Urinary bladder (tissue), 4 donors: ENCODE results near the gene SNAPIN. TPM values are rescaled to one million over a fixed set of nuclear protein-coding genes. Genes with fewer than 3 reads are reported as not detected.
"Not testable (repeated sequence)": the region's sequence is repeated elsewhere in the genome, so short reads cannot be mapped to it uniquely, and the experiment has no call there.

Experiments
- DNase-seq: peaks from one replicate; pipeline ENCODE4 v3.0.0-alpha.2; 2015; ENCODE audit errors: extremely low spot score
- H3K27ac ChIP-seq: one replicate; pipeline ENCODE4 v1.5.1; 2013; ENCODE audit warnings: low read depth, mild to moderate bottlenecking, moderate library complexity
- H3K36me3 ChIP-seq: one replicate; pipeline ENCODE4 v1.6.1; 2013; ENCODE audit warnings: mild to moderate bottlenecking, moderate library complexity; ENCODE audit not compliant: insufficient read depth
- H3K4me1 ChIP-seq: one replicate; pipeline ENCODE4 v1.6.1; 2013; ENCODE audit warnings: mild to moderate bottlenecking, moderate library complexity; ENCODE audit not compliant: insufficient read depth
- H3K4me3 ChIP-seq: one replicate; pipeline ENCODE4 v1.5.1; 2013; ENCODE audit warnings: low read depth, low read length
- WGBS: extraction: QIAGEN DNeasy Blood & Tissue Kit; methylation state at CpG from one replicate; pipeline ENCODE4 v1.1.7; 2013; 5-methylcytosine and 5-hydroxymethylcytosine counted together
- polyA plus RNA-seq: library from polyadenylated mRNA; stranded (reverse); fragments of 200-250 nt; gene quantifications from one replicate; pipeline ENCODE4 v1.2.3, GENCODE V29; 2013
- total RNA-seq: library from RNA; depleted of rRNA; stranded (reverse); fragments of >200 nt; gene quantifications from one replicate; pipeline ENCODE4 v1.2.3, GENCODE V29; 2014
- donor health status: healthy with polysubstance abuse.
- donor health status: healthy.

The SNAPIN gene
- total and polyA plus RNA-seq, 2 donors: 36.9 to 55.9 TPM

DNA sequence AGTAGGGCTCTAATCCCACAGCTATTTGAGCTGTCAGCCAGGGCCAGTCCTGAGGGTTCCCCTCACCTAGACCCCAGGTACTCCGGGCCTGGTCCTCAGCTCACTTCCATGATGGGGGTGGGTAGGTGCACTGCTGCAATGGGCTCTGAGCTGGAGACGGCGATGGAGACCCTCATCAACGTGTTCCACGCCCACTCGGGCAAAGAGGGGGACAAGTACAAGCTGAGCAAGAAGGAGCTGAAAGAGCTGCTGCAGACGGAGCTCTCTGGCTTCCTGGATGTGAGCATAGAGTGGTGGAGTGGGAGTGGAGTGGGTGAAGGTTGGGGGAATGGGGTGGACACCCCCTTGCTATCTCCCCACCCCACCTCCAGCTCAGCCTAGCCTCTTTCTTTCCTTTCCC lies 28.1 kb upstream of the SNAPIN start:
- H3K4me1 ChIP-seq: peaks cover 2% of the 10 kb centered on the region
- H3K27ac ChIP-seq: no peak overlapping the region
- no peak for DNase-seq
- WGBS: 79% methylated on average over 7 of the region's 7 CpGs
- H3K36me3 ChIP-seq: no peaks in the 10 kb centered on the region
- no peak overlapping the region for H3K4me3 ChIP-seq

DNA sequence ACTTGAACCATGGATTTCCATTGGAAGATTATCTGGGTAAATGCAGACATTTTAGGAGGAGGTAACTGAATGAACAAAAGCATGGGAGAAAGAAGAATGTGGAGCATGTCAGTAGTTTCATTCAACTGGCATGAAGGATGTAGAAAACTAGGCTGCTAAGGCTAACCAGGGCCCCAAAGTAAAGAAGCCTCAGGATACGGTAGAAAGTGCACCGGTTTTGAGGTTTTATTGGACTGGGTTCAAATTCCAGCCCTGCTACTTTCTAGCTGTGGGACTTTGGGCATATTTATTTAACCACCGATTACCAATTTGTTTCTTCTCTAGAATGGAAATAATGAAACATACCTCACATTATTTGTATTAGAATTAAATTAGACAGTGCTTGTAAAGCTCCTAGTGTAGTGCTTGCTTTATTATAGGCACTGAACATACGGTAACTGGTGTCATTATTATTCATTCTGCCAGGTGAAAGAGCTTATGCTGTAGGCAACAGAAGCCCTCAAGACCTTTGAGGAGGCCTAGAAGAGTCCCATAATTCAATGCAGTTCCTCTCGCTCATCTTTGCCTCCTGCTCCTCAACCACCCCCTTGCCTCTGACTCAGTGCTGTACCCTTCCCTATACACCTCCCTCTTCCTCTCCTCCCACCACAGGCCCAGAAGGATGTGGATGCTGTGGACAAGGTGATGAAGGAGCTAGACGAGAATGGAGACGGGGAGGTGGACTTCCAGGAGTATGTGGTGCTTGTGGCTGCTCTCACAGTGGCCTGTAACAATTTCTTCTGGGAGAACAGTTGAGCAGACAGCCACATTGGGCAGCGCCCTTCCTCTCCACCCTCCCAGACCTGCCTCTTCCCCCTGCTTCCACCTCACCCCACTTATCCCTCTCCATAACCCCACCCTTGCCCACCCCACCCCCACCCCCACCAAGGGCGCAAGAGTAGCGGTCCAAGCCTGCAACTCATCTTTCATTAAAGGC lies 27.2 kb upstream of the SNAPIN start:
- H3K27ac ChIP-seq: no peak overlapping the region
- H3K4me3 ChIP-seq: no peak overlapping the region
- no peaks in the 10 kb centered on the region for H3K4me1 ChIP-seq
- H3K36me3 ChIP-seq: no peaks in the 10 kb centered on the region
- 76% methylated on average over 10 of the region's 10 CpGs for whole genome bisulfite sequencing
- no peak for DNase-seq

DNA sequence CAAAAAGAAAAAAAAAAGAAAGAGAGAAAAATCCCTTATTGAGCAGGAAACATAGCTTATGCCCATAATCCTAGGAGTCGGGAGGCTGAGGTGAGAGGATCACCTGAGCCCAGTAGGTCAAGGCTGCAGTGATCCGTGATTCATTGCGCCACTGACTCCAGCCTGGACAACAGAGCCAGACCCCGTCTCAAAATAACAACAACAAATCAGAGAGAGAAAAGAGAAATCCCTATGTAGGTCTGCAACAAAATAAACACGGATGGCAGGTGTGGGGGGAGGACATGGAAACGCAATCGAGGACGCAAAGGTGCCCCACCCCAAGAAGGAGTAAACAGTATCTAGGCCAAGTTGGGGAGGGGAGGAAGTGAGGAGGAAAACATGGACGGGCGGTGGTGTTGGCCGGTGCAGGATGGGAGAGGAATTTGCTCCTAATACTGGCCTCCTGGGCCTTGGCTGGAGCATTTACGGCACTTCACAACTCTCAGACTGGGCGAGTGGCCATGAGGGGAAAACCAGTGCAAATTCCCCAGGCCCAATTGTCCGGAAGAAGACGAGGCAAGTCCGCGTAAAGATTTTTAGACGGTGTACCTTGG lies 25.2 kb upstream of the SNAPIN start:
- H3K4me1 ChIP-seq: no peaks in the 10 kb centered on the region
- WGBS: 38% methylated on average over 18 of the region's 18 CpGs
- no peak for DNase-seq
- H3K4me3 ChIP-seq: peak overlapping the region; percentile 7
- peak overlapping the region; percentile 89 for H3K27ac ChIP-seq
- no peaks in the 10 kb centered on the region for H3K36me3 ChIP-seq

DNA sequence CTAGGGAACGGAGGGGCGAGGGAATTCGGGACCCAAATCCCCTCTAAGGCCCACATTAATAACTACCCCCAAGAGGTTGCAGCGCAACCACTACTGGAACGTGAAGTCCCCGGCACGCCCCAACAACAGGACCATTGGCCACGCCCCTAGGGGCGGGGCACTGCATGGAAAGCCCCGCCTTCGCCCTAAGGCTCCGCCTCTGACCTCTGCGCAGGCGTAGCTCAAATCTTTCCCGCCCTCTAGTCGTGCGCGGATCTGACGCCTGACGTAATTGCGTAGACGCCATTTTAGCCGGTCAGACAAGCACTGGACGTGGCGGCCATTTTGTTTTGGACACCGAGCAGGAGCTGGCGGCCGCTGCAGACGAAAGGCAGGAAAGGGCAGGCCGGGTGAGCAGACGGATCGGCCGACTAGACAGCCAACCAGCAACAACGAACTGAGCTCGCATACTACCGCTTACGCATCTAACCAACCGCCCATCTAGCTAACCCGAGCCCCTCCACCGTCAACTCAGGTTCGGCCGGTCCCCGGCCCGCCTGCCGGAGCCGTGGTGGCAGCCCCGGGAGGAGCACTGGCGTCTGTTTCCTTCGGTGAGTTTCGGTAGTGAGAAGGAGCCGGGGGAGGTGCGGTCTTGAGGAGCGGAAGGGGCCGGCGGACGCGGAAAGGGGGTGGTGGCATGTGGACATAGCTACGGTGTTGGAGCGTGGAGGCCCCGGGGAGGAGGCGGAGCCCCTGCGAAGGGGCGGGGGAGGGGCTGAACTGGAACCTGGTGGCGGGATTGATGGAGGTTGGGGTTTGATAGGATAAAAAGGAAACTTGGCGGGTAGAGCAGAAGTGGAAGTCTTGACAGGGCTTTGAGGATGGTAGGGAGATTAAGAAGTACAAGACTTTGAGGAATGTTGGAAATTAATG lies 24.5 kb upstream of the SNAPIN start, which contains the start of gene CHTOP:
CHTOP (plus strand) TSS at position 313 of the 912 bp plus-strand sequence. CDS start 2,523 bp downstream, outside the sequence.
- Histone ChIP-seq H3K27ac (peak within 1 kb of the TSS; percentile 99), H3K4me1 (no peaks in the 10 kb centered on the region), H3K4me3 (peak within 1 kb of the TSS; percentile 71), H3K36me3 (no peaks in the 10 kb centered on the region)
- 2% methylated on average over 65 of the region's 65 CpGs for WGBS
- peak; percentile 96 for DNase-seq

DNA sequence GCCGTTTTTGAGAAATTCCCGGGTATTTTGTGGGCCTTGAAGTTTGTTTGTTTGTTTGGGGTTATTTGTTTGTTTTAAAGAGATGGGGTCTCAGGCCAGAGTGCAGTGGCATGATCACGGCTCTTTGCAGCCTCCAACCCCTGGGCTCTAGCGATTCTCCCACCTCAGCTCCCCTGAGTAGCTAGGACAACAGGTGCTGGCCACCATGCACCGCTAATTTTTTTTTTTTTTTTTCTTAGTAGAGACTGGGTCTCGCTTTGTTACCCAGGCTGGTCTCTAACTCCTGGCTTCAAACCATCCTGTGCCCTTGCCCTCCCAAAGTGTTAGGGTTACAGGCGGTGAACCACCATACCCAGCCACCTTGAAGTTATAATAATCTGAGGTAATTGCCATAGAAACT lies 22.6 kb upstream of the SNAPIN start:
- DNase-seq: no peak
- WGBS: 86% methylated on average over 7 of the region's 7 CpGs
- no peak overlapping the region for H3K4me3 ChIP-seq
- H3K27ac ChIP-seq: no peak overlapping the region
- peaks cover 6% of the 10 kb centered on the region for H3K36me3 ChIP-seq
- no peaks in the 10 kb centered on the region for H3K4me1 ChIP-seq

DNA sequence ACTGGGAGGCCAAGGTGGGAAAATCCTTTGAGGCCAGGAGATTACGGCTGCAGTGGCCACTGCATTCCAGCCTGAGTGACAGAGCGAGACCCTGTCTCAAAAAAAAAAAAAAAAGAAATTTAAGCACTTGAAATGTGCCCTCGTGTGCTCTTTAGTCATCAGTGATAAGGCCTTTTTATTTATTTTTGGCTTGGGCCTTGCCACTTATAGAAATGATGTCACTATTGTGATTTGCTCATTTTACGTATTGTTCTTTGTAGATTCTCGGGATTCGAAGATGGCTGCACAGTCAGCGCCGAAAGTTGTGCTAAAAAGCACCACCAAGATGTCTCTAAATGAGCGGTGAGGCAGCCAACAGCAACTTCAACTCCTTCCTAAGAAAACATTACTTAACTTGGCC lies 22.2 kb upstream of the SNAPIN start:
- WGBS: 92% methylated on average over 9 of the region's 9 CpGs
- Histone ChIP-seq H3K4me3 (no peak overlapping the region), H3K36me3 (peaks cover 6% of the 10 kb centered on the region), H3K4me1 (no peaks in the 10 kb centered on the region), H3K27ac (no peak overlapping the region)
- no peak for DNase-seq

DNA sequence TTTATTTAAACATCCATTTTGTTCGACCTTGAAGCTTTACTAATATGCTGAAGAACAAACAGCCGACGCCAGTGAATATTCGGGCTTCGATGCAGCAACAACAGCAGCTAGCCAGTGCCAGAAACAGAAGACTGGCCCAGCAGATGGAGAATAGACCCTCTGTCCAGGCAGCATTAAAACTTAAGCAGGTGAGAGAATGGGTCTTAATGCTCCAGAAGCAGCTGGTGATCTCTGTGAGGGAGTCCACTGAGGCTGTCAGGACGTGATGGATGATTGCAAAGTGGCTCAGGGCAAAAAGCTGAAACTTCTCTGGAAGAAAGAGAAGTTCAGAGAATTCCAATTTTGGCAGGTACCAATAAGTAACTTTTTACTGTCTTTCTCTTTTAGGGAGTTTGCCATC lies 20.2 kb upstream of the SNAPIN start:
- H3K36me3 ChIP-seq: peaks cover 6% of the 10 kb centered on the region
- no peaks in the 10 kb centered on the region for H3K4me1 ChIP-seq
- H3K4me3 ChIP-seq: no peak overlapping the region
- DNase-seq: no peak
- 70% methylated on average over 6 of the region's 6 CpGs for WGBS
- H3K27ac ChIP-seq: no peak overlapping the region

DNA sequence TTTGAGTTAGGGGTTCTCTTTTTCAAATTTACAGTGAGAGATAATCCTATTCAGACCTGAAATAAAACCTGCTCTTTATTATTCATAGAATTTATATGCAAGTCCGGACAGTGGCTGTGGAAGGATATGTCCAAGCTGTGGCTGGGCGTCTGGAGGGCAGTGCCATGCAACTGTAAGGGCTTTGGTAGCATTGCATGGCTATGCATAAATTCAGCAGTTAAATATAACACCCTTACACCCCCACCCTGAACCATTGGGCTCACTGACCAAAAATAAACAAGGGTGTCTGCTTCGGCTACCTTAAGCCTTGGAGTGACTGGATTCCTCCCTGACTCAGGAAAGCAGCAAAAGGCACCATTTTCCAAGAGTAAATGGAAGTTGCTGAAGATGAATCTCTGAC lies 19.2 kb upstream of the SNAPIN start:
- DNase-seq: no peak
- peaks cover 6% of the 10 kb centered on the region for H3K36me3 ChIP-seq
- 69% methylated on average over 3 of the region's 3 CpGs for WGBS
- H3K4me3 ChIP-seq: no peak overlapping the region
- no peak overlapping the region for H3K27ac ChIP-seq
- no peaks in the 10 kb centered on the region for H3K4me1 ChIP-seq

DNA sequence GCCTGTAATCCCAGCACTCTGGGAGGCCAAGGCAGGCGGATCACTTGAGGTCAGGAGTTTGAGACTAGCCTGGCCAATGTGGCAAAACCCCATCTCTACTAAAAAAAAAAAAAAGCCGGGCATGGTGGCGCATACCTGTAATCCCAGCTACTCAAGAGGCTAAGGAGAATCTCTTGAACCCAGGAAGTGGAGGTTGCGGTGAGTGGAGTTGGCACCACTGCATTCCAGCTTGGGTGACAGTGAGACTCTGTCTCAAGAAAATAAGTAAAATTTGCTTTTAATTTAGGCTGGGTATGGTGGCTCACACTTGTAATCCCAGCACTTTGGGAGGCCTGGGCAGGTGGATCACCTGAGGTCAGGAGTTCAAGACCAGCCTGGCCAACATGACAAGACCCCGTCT lies 18.3 kb upstream of the SNAPIN start:
- H3K27ac ChIP-seq, H3K4me3 ChIP-seq, H3K4me1 ChIP-seq, DNase-seq: not testable (repeated sequence)
- WGBS: 93% methylated on average over 5 of the region's 5 CpGs
- H3K36me3 ChIP-seq: peaks cover 11% of the 10 kb centered on the region

DNA sequence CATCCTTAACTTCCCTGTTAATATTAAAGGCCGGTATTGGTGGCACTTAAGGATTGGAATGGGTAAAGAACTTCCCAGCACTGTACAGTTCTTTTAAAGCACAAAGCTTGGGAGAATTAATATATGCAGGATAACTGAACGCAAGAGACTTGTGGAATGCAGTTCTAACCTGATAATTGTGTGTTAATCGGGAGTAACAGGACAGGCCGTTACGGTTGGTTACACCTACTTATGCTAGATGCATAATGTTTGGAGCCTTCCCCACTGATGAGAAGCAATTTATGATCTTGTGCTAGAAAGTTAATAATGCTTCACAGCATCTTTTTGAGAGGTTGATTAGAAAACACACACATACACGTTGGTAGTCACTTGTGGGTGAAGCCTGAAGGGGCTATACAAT lies 17.6 kb upstream of the SNAPIN start:
- WGBS: 74% methylated on average over 6 of the region's 6 CpGs
- H3K36me3 ChIP-seq: peaks cover 11% of the 10 kb centered on the region
- no peak for DNase-seq
- no peak overlapping the region for H3K27ac ChIP-seq
- no peaks in the 10 kb centered on the region for H3K4me1 ChIP-seq
- H3K4me3 ChIP-seq: no peak overlapping the region

DNA sequence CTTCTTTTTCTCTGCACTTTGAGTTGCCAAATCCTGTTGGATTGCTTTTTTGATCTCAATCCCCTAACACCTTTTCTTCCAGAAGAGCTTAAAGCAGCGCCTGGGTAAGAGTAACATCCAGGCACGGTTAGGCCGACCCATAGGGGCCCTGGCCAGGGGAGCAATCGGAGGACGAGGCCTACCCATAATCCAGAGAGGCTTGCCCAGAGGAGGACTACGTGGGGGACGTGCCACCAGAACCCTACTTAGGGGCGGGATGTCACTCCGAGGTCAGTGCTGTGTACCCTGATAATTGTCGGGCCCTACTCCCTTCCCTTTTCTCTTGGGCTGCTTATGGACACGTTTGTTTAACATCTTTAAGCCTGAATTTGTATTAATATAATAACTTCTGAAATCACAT lies 16.3 kb upstream of the SNAPIN start:
- DNase-seq: no peak
- Histone ChIP-seq H3K4me1 (no peaks in the 10 kb centered on the region), H3K36me3 (peaks cover 11% of the 10 kb centered on the region), H3K27ac (no peak overlapping the region), H3K4me3 (no peak overlapping the region)
- WGBS: 81% methylated on average over 11 of the region's 11 CpGs

DNA sequence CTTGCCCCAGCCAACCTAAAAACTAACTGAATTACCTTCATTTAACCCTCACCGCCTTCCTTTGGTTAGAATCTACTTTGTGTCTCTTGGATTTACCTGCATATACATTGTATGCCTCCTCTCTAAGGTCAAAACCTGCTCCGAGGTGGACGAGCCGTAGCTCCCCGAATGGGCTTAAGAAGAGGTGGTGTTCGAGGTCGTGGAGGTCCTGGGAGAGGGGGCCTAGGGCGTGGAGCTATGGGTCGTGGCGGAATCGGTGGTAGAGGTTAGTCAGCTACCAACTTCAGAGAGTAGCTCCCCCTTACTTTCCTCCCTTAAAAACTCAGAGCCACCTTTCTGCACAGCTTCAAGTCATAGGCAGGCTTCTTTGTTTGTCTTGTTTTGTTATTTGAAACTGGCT lies 15.4 kb upstream of the SNAPIN start:
- H3K27ac ChIP-seq: no peak overlapping the region
- H3K4me1 ChIP-seq: no peaks in the 10 kb centered on the region
- no peak for DNase-seq
- H3K4me3 ChIP-seq: no peak overlapping the region
- WGBS: 88% methylated on average over 11 of the region's 11 CpGs
- H3K36me3 ChIP-seq: peaks cover 11% of the 10 kb centered on the region

DNA sequence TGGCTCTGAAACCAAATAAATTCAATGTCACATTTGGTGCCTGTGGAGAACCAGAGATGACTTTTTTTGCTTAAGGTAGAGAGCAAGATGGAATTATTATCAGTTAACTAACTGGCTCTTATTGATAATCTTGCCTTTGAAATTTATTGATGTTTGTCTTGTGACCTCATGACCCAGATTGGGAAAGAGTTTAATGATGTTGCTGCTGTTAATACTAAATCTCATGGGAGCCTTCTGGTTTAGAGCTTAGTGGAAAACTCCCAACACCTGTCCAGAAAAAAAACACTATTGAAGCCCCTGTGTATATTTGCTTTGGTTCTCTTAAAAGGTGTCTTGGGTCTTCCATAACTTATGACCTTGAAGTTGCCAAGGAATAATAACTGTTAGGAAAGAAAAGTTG lies 14.7 kb upstream of the SNAPIN start:
- Histone ChIP-seq H3K4me3 (no peak overlapping the region), H3K36me3 (peaks cover 11% of the 10 kb centered on the region), H3K27ac (no peak overlapping the region), H3K4me1 (no peaks in the 10 kb centered on the region)
- DNase-seq: no peak
